SK-N-SH treated with all-trans-retinoic acid at 6 μM for 48 hours (cell line): Measurements from ENCODE around the gene PPP4R1.
"Not testable (repeated sequence)": the region's sequence is repeated elsewhere in the genome, so short reads cannot be mapped to it uniquely, and the experiment has no call there.

Experiments used
- ATAC-seq: fragments of 200-7000 bp; cut with Tn5 transposase; 3 replicates; pipeline ENCODE4 v1.9.1; 2020; ENCODE audit warnings: mild to moderate bottlenecking, moderate library complexity
- ARNTL ChIP-seq: fragments of 450-650 bp; formaldehyde crosslinking; IDR thresholded peaks from 2 replicates; pipeline ENCODE4 v1.5.0; 2020; ENCODE audit warnings: low read depth, mild to moderate bottlenecking, moderate library complexity, borderline replicate concordance
- BACH2 ChIP-seq: fragments of 250-450 bp; sonication (Bioruptor Pico); IDR thresholded peaks from 2 replicates; pipeline ENCODE4 v1.9.0; 2021; ENCODE audit warnings: mild to moderate bottlenecking, borderline replicate concordance
- CSDC2 ChIP-seq: fragments of 250-450 bp; sonication (Bioruptor Pico); IDR thresholded peaks from 2 replicates; pipeline ENCODE4 v1.5.0; 2020; ENCODE audit warnings: mild to moderate bottlenecking, moderate library complexity
- ESRRG ChIP-seq: fragments of 250-450 bp; sonication (Bioruptor Pico); IDR thresholded peaks from 2 replicates; pipeline ENCODE4 v1.6.1; 2021; ENCODE audit warnings: mild to moderate bottlenecking
- GLIS3 ChIP-seq: fragments of 250-450 bp; sonication (Bioruptor Pico); IDR thresholded peaks from 2 replicates; pipeline ENCODE4 v1.5.0; 2020; ENCODE audit warnings: mild to moderate bottlenecking, moderate library complexity
- OSR1 ChIP-seq: fragments of 250-450 bp; sonication (Bioruptor Pico); IDR thresholded peaks from 2 replicates; pipeline ENCODE4 v1.8.0; 2022; ENCODE audit warnings: moderate library complexity, mild to moderate bottlenecking, inconsistent platforms
- PPARA ChIP-seq: fragments of 250-450 bp; sonication (Bioruptor Pico); IDR thresholded peaks from 2 replicates; pipeline ENCODE4 v1.5.0; 2020; ENCODE audit warnings: mild to moderate bottlenecking, borderline replicate concordance
- RARB ChIP-seq: fragments of 250-450 bp; sonication (Bioruptor Pico); IDR thresholded peaks from 2 replicates; pipeline ENCODE4 v1.8.0; 2021; ENCODE audit warnings: mild to moderate bottlenecking, moderate library complexity
- TCF4 ChIP-seq: fragments of 250-450 bp; sonication (Bioruptor Pico); IDR thresholded peaks from 2 replicates; pipeline ENCODE4 v1.8.0; 2021; ENCODE audit warnings: mild to moderate bottlenecking, moderate library complexity, borderline replicate concordance
- TOX ChIP-seq: fragments of 250-450 bp; sonication (Bioruptor Pico); IDR thresholded peaks from 2 replicates; pipeline ENCODE4 v1.8.0; 2021; ENCODE audit warnings: mild to moderate bottlenecking, moderate library complexity, borderline replicate concordance
- ZC3H10 ChIP-seq: fragments of 250-450 bp; sonication (Bioruptor Pico); IDR thresholded peaks from 2 replicates; pipeline ENCODE4 v1.5.1; 2021; ENCODE audit warnings: mild to moderate bottlenecking, moderate library complexity
- ZFP3 ChIP-seq: fragments of 250-450 bp; sonication (Bioruptor Pico); IDR thresholded peaks from 2 replicates; pipeline ENCODE4 v1.5.0; 2020; ENCODE audit warnings: mild to moderate bottlenecking, moderate library complexity
- ZFP30 ChIP-seq: fragments of 450-650 bp; formaldehyde crosslinking; IDR thresholded peaks from 2 replicates; pipeline ENCODE4 v1.5.0; 2022; ENCODE audit warnings: mild to moderate bottlenecking, moderate library complexity
- ZNF70 ChIP-seq: fragments of 450-650 bp; formaldehyde crosslinking; IDR thresholded peaks from 2 replicates; pipeline ENCODE4 v1.5.0; 2020; ENCODE audit warnings: mild to moderate bottlenecking, moderate library complexity
- TF ChIP-seq, protein P1 (sequence below): fragments of 250-450 bp; sonication (Bioruptor Pico); IDR thresholded peaks from 2 replicates; pipeline ENCODE4 v1.8.0; 2020; ENCODE audit warnings: mild to moderate bottlenecking, moderate library complexity, borderline replicate concordance
- TF ChIP-seq, protein P2 (sequence below): fragments of 250-450 bp; sonication (Bioruptor Pico); IDR thresholded peaks from 2 replicates; pipeline ENCODE4 v1.5.1; 2021; ENCODE audit warnings: mild to moderate bottlenecking, moderate library complexity
- TF ChIP-seq, protein P3 (sequence below): fragments of 250-450 bp; sonication (Bioruptor Pico); IDR thresholded peaks from 2 replicates; pipeline ENCODE4 v1.5.0; 2020; ENCODE audit warnings: mild to moderate bottlenecking, moderate library complexity
- TF ChIP-seq, protein P4 (sequence below): fragments of 250-450 bp; sonication (Bioruptor Pico); IDR thresholded peaks from 2 replicates; pipeline ENCODE4 v1.5.1; 2020; ENCODE audit warnings: low read depth, mild to moderate bottlenecking, moderate library complexity

Gene PPP4R1

DNA sequence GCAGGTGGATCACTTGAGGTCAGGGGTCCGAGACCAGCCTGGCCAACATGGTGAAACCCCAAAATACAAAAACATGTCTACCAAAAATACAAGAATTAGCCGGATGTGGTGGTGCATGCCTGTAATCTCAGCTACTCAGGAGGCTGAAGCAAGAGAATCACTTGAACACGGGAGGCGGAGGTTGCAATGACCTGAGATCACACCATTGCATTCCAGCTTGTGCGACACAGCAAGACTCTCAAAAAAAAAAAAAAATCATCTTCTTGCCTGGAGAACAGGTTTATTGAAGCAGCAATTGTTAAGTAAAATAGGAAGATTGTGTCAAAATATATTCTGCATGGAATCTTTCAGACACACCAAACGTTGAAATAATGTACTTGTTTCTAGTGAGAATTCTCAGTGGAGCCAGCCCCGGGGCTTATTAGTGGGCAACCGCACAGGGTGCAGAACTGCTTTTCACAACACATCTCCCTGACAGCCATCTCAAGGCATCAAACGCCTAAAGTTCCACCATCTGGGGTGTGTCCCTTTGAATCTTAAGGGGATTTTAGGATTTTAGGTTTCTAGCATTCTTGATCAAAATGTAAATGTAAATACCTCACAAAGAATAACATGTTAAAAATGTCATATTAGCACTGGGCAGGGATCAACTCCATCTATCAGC lies 28.6 kb upstream of the PPP4R1 start:
- TF ChIP-seq ESRRG (CRISPR knock-in tag) (no peak), BACH2 (CRISPR knock-in tag) (no peak), ZNF70 (CRISPR knock-in tag) (no peak), CSDC2 (CRISPR knock-in tag) (no peak), GLIS3 (no peak), ZFP30 (CRISPR knock-in tag) (no peak), OSR1 (CRISPR knock-in tag) (no peak), PPARA (CRISPR knock-in tag) (no peak), TOX (CRISPR knock-in tag) (no peak), ZFP3 (CRISPR knock-in tag) (no peak)
- TF ChIP-seq, protein P1, sequence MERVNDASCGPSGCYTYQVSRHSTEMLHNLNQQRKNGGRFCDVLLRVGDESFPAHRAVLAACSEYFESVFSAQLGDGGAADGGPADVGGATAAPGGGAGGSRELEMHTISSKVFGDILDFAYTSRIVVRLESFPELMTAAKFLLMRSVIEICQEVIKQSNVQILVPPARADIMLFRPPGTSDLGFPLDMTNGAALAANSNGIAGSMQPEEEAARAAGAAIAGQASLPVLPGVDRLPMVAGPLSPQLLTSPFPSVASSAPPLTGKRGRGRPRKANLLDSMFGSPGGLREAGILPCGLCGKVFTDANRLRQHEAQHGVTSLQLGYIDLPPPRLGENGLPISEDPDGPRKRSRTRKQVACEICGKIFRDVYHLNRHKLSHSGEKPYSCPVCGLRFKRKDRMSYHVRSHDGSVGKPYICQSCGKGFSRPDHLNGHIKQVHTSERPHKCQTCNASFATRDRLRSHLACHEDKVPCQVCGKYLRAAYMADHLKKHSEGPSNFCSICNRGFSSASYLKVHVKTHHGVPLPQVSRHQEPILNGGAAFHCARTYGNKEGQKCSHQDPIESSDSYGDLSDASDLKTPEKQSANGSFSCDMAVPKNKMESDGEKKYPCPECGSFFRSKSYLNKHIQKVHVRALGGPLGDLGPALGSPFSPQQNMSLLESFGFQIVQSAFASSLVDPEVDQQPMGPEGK (CRISPR knock-in tag): no peak
- TF ChIP-seq, protein P2, sequence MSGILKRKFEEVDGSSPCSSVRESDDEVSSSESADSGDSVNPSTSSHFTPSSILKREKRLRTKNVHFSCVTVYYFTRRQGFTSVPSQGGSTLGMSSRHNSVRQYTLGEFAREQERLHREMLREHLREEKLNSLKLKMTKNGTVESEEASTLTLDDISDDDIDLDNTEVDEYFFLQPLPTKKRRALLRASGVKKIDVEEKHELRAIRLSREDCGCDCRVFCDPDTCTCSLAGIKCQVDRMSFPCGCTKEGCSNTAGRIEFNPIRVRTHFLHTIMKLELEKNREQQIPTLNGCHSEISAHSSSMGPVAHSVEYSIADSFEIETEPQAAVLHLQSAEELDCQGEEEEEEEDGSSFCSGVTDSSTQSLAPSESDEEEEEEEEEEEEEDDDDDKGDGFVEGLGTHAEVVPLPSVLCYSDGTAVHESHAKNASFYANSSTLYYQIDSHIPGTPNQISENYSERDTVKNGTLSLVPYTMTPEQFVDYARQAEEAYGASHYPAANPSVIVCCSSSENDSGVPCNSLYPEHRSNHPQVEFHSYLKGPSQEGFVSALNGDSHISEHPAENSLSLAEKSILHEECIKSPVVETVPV (CRISPR knock-in tag): no peak
- TF ChIP-seq, protein P3, sequence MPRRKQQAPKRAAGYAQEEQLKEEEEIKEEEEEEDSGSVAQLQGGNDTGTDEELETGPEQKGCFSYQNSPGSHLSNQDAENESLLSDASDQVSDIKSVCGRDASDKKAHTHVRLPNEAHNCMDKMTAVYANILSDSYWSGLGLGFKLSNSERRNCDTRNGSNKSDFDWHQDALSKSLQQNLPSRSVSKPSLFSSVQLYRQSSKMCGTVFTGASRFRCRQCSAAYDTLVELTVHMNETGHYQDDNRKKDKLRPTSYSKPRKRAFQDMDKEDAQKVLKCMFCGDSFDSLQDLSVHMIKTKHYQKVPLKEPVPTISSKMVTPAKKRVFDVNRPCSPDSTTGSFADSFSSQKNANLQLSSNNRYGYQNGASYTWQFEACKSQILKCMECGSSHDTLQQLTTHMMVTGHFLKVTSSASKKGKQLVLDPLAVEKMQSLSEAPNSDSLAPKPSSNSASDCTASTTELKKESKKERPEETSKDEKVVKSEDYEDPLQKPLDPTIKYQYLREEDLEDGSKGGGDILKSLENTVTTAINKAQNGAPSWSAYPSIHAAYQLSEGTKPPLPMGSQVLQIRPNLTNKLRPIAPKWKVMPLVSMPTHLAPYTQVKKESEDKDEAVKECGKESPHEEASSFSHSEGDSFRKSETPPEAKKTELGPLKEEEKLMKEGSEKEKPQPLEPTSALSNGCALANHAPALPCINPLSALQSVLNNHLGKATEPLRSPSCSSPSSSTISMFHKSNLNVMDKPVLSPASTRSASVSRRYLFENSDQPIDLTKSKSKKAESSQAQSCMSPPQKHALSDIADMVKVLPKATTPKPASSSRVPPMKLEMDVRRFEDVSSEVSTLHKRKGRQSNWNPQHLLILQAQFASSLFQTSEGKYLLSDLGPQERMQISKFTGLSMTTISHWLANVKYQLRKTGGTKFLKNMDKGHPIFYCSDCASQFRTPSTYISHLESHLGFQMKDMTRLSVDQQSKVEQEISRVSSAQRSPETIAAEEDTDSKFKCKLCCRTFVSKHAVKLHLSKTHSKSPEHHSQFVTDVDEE (CRISPR knock-in tag): no peak
- TF ChIP-seq, all 23 proteins: peak for 0
- ATAC-seq: peak; percentile 60

DNA sequence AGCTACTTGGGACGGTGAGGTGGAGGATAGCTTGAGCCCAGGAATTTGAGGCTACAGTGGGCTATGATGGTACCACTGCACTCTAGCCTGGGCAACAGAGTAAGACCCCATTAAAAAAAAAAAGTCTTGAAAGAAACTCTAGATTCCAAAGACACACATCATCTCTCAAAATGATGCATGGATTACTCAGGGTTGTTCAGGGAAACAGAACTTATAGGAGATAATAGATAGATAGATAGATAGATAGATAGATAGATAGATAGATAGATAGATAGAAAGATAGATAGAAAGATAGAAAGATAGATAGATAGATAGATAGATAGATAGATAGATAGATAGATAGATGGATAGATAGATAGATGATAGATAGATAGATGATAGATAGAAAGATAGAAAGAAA lies 26.7 kb upstream of the PPP4R1 start:
- not testable (repeated sequence) for ATAC-seq

DNA sequence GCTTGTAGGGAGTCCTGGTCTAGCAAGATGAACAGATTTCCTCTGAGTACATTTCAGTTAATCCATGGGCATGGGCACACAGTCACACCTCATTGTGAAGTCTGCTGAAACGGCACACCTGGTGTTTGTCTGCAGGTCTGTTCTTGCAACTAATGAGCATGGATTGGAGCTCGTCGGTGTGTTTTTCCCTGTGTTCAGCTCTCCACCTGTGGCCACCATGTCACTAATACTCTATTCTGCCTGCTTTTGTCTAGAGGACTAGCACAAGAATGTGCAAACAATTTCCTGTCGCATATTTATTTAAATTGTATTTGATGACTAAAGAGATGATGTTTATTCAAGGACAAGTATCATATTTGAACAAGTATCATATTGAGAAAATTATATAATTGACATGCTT lies 24.5 kb upstream of the PPP4R1 start:
- ATAC-seq: no peak
- TF ChIP-seq ZNF70 (CRISPR knock-in tag): no peak
- no peak for TF ChIP-seq ARNTL (CRISPR knock-in tag)
- TF ChIP-seq, all 23 proteins: peak for 0

DNA sequence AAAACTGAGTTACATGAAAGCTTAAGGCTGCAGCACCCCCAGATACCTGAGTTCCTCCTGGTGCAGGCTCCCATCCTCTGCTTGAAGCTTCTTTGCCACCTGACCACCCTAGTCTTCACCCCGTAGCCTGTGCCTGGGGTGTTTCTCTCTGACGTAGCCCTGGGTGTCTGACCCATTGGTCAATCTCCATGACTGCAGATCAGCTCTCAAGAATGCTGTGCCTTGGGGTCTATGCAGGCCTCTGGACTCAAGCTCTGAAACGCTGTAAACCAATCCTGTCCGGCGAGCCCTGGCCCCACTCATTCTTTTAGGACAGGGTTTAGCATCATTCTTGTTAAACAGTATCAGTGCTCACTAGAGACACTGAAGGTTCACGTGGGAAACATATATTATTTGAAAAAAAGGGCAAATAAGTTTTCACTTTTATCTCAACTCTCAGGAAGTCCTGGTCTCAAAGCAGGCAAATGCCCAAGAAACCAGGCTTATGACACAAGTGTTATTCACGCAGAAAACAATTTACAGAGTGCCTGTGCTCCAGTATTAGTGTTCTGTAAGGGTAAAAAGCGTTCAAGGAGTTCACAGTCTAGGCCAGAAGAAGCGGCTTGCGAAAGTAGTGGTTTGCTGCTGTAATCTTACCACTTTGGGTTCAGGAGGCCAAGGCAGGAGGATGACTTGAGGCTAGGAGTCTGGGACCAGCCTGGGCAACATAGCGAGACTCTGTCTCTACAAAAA lies 22.8 kb upstream of the PPP4R1 start:
- ATAC-seq: no peak
- TF ChIP-seq, protein P2 (CRISPR knock-in tag): no peak
- TF ChIP-seq PPARA (CRISPR knock-in tag) (no peak), RARB (no peak), TOX (CRISPR knock-in tag) (no peak), ZNF70 (CRISPR knock-in tag) (no peak), ZFP30 (CRISPR knock-in tag) (no peak), TCF4 (no peak), CSDC2 (CRISPR knock-in tag) (no peak), ZC3H10 (CRISPR knock-in tag) (no peak), ZFP3 (CRISPR knock-in tag) (no peak)
- TF ChIP-seq, protein P4, sequence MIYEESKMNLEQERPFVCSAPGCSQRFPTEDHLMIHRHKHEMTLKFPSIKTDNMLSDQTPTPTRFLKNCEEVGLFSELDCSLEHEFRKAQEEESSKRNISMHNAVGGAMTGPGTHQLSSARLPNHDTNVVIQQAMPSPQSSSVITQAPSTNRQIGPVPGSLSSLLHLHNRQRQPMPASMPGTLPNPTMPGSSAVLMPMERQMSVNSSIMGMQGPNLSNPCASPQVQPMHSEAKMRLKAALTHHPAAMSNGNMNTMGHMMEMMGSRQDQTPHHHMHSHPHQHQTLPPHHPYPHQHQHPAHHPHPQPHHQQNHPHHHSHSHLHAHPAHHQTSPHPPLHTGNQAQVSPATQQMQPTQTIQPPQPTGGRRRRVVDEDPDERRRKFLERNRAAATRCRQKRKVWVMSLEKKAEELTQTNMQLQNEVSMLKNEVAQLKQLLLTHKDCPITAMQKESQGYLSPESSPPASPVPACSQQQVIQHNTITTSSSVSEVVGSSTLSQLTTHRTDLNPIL (CRISPR knock-in tag): no peak
